ENCODE data around the gene NEU3.
A peak's percentile ranks its signal among the peaks of the same experiment; 100 is the strongest.

Gene NEU3

GRCh38 chr11:74981888-74982287, 6.8 kb upstream of the NEU3 start:
- Histone ChIP-seq H2AK5ac (ENCODE audit: low read length, severe bottlenecking) (no peak overlapping the region), H3K4me2 (ENCODE audit: low read length, poor library complexity, severe bottlenecking) (no peak overlapping the region), H3K9me3 (ENCODE audit: control insufficient read depth, low read length) (no peaks in the 10 kb centered on the region), H2BK5ac (ENCODE audit: low read depth, low read length, poor library complexity, severe bottlenecking) (no peak overlapping the region), H3K4me3 (ENCODE audit: insufficient read depth in 1 of 2, low read depth in 1 of 2, low read length in 2 of 2) (no peak overlapping the region), H3K23ac (ENCODE audit: low read length in 2 of 2) (no peak overlapping the region), H2BK120ac (ENCODE audit: low read depth, low read length) (no peak overlapping the region), H3K79me1 (replicated peaks; ENCODE audit: low read length, poor library complexity, severe bottlenecking) (peaks cover 4% of the 10 kb centered on the region), H3K27me3 (ENCODE audit: control insufficient read depth in 1 of 2, insufficient read depth in 1 of 2, low read length in 2 of 2) (no peaks in the 10 kb centered on the region), H2BK15ac (ENCODE audit: low read depth, poor library complexity, severe bottlenecking) (no peak overlapping the region), H3K4ac (ENCODE audit: low read depth in 1 of 2, low read length in 2 of 2) (no peak overlapping the region), H3K18ac (ENCODE audit: low read depth in 1 of 2, low read length in 2 of 2) (no peak overlapping the region), H3K27ac (ENCODE audit: low read length, poor library complexity, severe bottlenecking) (no peak overlapping the region), H4K8ac (ENCODE audit: low read length) (no peak overlapping the region), H3K14ac (ENCODE audit: low read length in 2 of 2) (no peak overlapping the region), H4K91ac (ENCODE audit: low read length) (no peak overlapping the region), H3K9ac (ENCODE audit: low read length) (no peak overlapping the region), H2BK12ac (ENCODE audit: low read length in 2 of 2) (no peak overlapping the region), H2AFZ (ENCODE audit: low read depth, low read length) (no peak overlapping the region), H3K36me3 (ENCODE audit: control insufficient read depth in 1 of 2, insufficient read depth in 2 of 2, low read depth in 1 of 2, low read length in 2 of 2) (peaks cover 9 to 42% of the 10 kb centered on the region in 2 experiments), H3K4me1 (ENCODE audit: control insufficient read depth, insufficient read depth, low read depth, low read length) (no peaks in the 10 kb centered on the region)
- no peak for DNase-seq
- WGBS = 100% methylated on average over 1 of the region's 1 CpG

GRCh38 chr11:74984070-74984469, 4.7 kb upstream of the NEU3 start:
- Histone ChIP-seq H3K27me3 (ENCODE audit: control insufficient read depth in 1 of 2, insufficient read depth in 1 of 2, low read length in 2 of 2) (no peaks in the 10 kb centered on the region), H3K9ac (ENCODE audit: low read length) (no peak overlapping the region), H2BK15ac (ENCODE audit: low read depth, poor library complexity, severe bottlenecking) (no peak overlapping the region), H2BK120ac (ENCODE audit: low read depth, low read length) (no peak overlapping the region), H3K18ac (ENCODE audit: low read depth in 1 of 2, low read length in 2 of 2) (no peak overlapping the region), H2BK12ac (ENCODE audit: low read length in 2 of 2) (no peak overlapping the region), H3K23ac (ENCODE audit: low read length in 2 of 2) (no peak overlapping the region), H4K91ac (ENCODE audit: low read length) (no peak overlapping the region), H3K4me3 (ENCODE audit: insufficient read depth in 1 of 2, low read depth in 1 of 2, low read length in 2 of 2) (no peak overlapping the region), H3K4ac (ENCODE audit: low read depth in 1 of 2, low read length in 2 of 2) (no peak overlapping the region), H4K8ac (ENCODE audit: low read length) (no peak overlapping the region), H3K79me1 (replicated peaks; ENCODE audit: low read length, poor library complexity, severe bottlenecking) (peaks cover 3% of the 10 kb centered on the region), H2AK5ac (ENCODE audit: low read length, severe bottlenecking) (no peak overlapping the region), H3K4me1 (ENCODE audit: control insufficient read depth, insufficient read depth, low read depth, low read length) (peaks cover 1% of the 10 kb centered on the region), H3K27ac (ENCODE audit: low read length, poor library complexity, severe bottlenecking) (no peak overlapping the region), H3K36me3 (ENCODE audit: control insufficient read depth in 1 of 2, insufficient read depth in 2 of 2, low read depth in 1 of 2, low read length in 2 of 2) (peaks cover 9 to 25% of the 10 kb centered on the region in 2 experiments), H2AFZ (ENCODE audit: low read depth, low read length) (no peak overlapping the region), H2BK5ac (ENCODE audit: low read depth, low read length, poor library complexity, severe bottlenecking) (no peak overlapping the region), H3K4me2 (ENCODE audit: low read length, poor library complexity, severe bottlenecking) (no peak overlapping the region), H3K9me3 (ENCODE audit: control insufficient read depth, low read length) (no peaks in the 10 kb centered on the region), H3K14ac (ENCODE audit: low read length in 2 of 2) (no peak overlapping the region)
- no peak for DNase-seq
- 94% methylated on average over 2 of the region's 3 CpGs for WGBS

GRCh38 chr11:74984730-74985129, 4.0 kb upstream of the NEU3 start:
- H2BK15ac ChIP-seq (ENCODE audit: low read depth, poor library complexity, severe bottlenecking) = no peak overlapping the region
- H3K4me2 ChIP-seq (ENCODE audit: low read length, poor library complexity, severe bottlenecking) = no peak overlapping the region
- H3K79me1 ChIP-seq (replicated peaks; ENCODE audit: low read length, poor library complexity, severe bottlenecking) = peaks cover 6% of the 10 kb centered on the region
- H4K91ac ChIP-seq (ENCODE audit: low read length) = no peak overlapping the region
- no peaks in the 10 kb centered on the region for H3K9me3 ChIP-seq (ENCODE audit: control insufficient read depth, low read length)
- H3K27me3 ChIP-seq (ENCODE audit: control insufficient read depth in 1 of 2, insufficient read depth in 1 of 2, low read length in 2 of 2) = no peaks in the 10 kb centered on the region
- H2BK120ac ChIP-seq (ENCODE audit: low read depth, low read length) = no peak overlapping the region
- H2BK5ac ChIP-seq (ENCODE audit: low read depth, low read length, poor library complexity, severe bottlenecking) = no peak overlapping the region
- 100% methylated on average over 1 of the region's 2 CpGs for WGBS
- peaks cover 1% of the 10 kb centered on the region for H3K4me1 ChIP-seq (ENCODE audit: control insufficient read depth, insufficient read depth, low read depth, low read length)
- H3K9ac ChIP-seq (ENCODE audit: low read length) = no peak overlapping the region
- H2BK12ac ChIP-seq (ENCODE audit: low read length in 2 of 2) = no peak overlapping the region
- no peak overlapping the region for H3K23ac ChIP-seq (ENCODE audit: low read length in 2 of 2)
- H3K4ac ChIP-seq (ENCODE audit: low read depth in 1 of 2, low read length in 2 of 2) = no peak overlapping the region
- no peak overlapping the region for H3K4me3 ChIP-seq (ENCODE audit: insufficient read depth in 1 of 2, low read depth in 1 of 2, low read length in 2 of 2)
- H3K36me3 ChIP-seq (ENCODE audit: control insufficient read depth in 1 of 2, insufficient read depth in 2 of 2, low read depth in 1 of 2, low read length in 2 of 2) = peaks cover 8 to 20% of the 10 kb centered on the region in 2 experiments
- H3K27ac ChIP-seq (ENCODE audit: low read length, poor library complexity, severe bottlenecking) = no peak overlapping the region
- no peak overlapping the region for H3K14ac ChIP-seq (ENCODE audit: low read length in 2 of 2)
- H4K8ac ChIP-seq (ENCODE audit: low read length) = no peak overlapping the region
- H2AK5ac ChIP-seq (ENCODE audit: low read length, severe bottlenecking) = no peak overlapping the region
- no peak overlapping the region for H3K18ac ChIP-seq (ENCODE audit: low read depth in 1 of 2, low read length in 2 of 2)
- no peak overlapping the region for H2AFZ ChIP-seq (ENCODE audit: low read depth, low read length)
- no peak for DNase-seq

GRCh38 chr11:74989260-74989638, 516 bp downstream of the NEU3 start:
- Histone ChIP-seq H3K79me1 (replicated peaks; ENCODE audit: low read length, poor library complexity, severe bottlenecking) (peaks cover 14% of the 10 kb centered on the region), H3K36me3 (ENCODE audit: control insufficient read depth in 1 of 2, insufficient read depth in 2 of 2, low read depth in 1 of 2, low read length in 2 of 2) (peaks cover 0 to 5% of the 10 kb centered on the region in 2 experiments), H3K14ac (ENCODE audit: low read length in 2 of 2) (no peak overlapping the region), H3K27ac (ENCODE audit: low read length, poor library complexity, severe bottlenecking) (peak overlapping the region; percentile 74), H2BK12ac (ENCODE audit: low read length in 2 of 2) (no peak overlapping the region), H2BK15ac (ENCODE audit: low read depth, poor library complexity, severe bottlenecking) (no peak overlapping the region), H3K23ac (ENCODE audit: low read length in 2 of 2) (peak overlapping the region in 1 of 2 experiments; percentile 99), H3K18ac (ENCODE audit: low read depth in 1 of 2, low read length in 2 of 2) (peak overlapping the region; percentile 78 to 94), H3K4me1 (ENCODE audit: control insufficient read depth, insufficient read depth, low read depth, low read length) (peaks cover 1% of the 10 kb centered on the region), H3K4me2 (ENCODE audit: low read length, poor library complexity, severe bottlenecking) (peak overlapping the region; percentile 95), H2BK5ac (ENCODE audit: low read depth, low read length, poor library complexity, severe bottlenecking) (no peak overlapping the region), H3K4me3 (ENCODE audit: insufficient read depth in 1 of 2, low read depth in 1 of 2, low read length in 2 of 2) (peak overlapping the region; percentile 80 to 91), H3K9me3 (ENCODE audit: control insufficient read depth, low read length) (no peaks in the 10 kb centered on the region), H3K9ac (ENCODE audit: low read length) (peak overlapping the region; percentile 91), H4K91ac (ENCODE audit: low read length) (no peak overlapping the region), H3K27me3 (ENCODE audit: control insufficient read depth in 1 of 2, insufficient read depth in 1 of 2, low read length in 2 of 2) (no peaks in the 10 kb centered on the region), H3K4ac (ENCODE audit: low read depth in 1 of 2, low read length in 2 of 2) (peak overlapping the region in 1 of 2 experiments; percentile 58), H4K8ac (ENCODE audit: low read length) (peak overlapping the region; percentile 76), H2BK120ac (ENCODE audit: low read depth, low read length) (no peak overlapping the region), H2AFZ (ENCODE audit: low read depth, low read length) (peak overlapping the region; percentile 91), H2AK5ac (ENCODE audit: low read length, severe bottlenecking) (no peak overlapping the region)
- WGBS = 7% methylated on average over 8 of the region's 8 CpGs
- peak; percentile 45 for DNase-seq

All from mesenchymal stem cell (in vitro differentiated cells and primary cell).